CD4-positive, CD25-positive, alpha-beta regulatory T cell (primary cell): ENCODE data around the gene CFLAR. TPM values are rescaled to one million over a fixed set of nuclear protein-coding genes. Genes with fewer than 3 reads are reported as not detected.

ENCODE experiments used
- ATAC-seq, 2 donors: fragments of 150-1000 bp; cut with Tn5 transposase; one replicate each; pipeline ENCODE4 v1.10.0; 2021; ENCODE audit warnings: low read depth in 2 of 2, moderate number of reproducible peaks in 2 of 2, moderate library complexity in 1 of 2
- DNase-seq, 3 donors: peaks; one replicate each; pipeline versions ENCODE4 v3.0.0 to v3.0.0-alpha.2; 2012 to 2022; ENCODE audit warnings: mixed read lengths in 1 of 3
- H3K27ac ChIP-seq: one replicate; pipeline ENCODE4 v1.7.0; 2013; ENCODE audit warnings: mild to moderate bottlenecking, low read length; ENCODE audit not compliant: insufficient read depth, poor library complexity, severe bottlenecking
- H3K27me3 ChIP-seq: one replicate; pipeline ENCODE4 v1.7.0; 2013; ENCODE audit warnings: low read length; ENCODE audit not compliant: control insufficient read depth, insufficient read depth
- H3K36me3 ChIP-seq: one replicate; pipeline ENCODE4 v1.7.0; 2013; ENCODE audit warnings: mild to moderate bottlenecking, low read length, moderate library complexity; ENCODE audit not compliant: control insufficient read depth, insufficient read depth
- H3K4me1 ChIP-seq: 2 replicates; pipeline ENCODE4 v1.7.0; 2013; ENCODE audit warnings: mild to moderate bottlenecking, low read length; ENCODE audit not compliant: insufficient read depth, control insufficient read depth, poor library complexity, severe bottlenecking
- H3K4me3 ChIP-seq: one replicate; pipeline ENCODE4 v1.7.0; 2013; ENCODE audit warnings: low read depth, mild to moderate bottlenecking, low read length, moderate library complexity
- H3K9me3 ChIP-seq, 2 experiments: 1 replicate in 1 of 2; 2 replicates in 1 of 2; pipeline ENCODE4 v1.7.0; 2013; ENCODE audit warnings: low read length in 2 of 2, mild to moderate bottlenecking in 1 of 2, moderate library complexity in 1 of 2; ENCODE audit not compliant: control insufficient read depth in 2 of 2
- H3K27ac Mint-ChIP-seq, 3 donors: one replicate each; pipeline ENCODE4 v1.8.0; 2020 to 2022; ENCODE audit warnings: mild to moderate bottlenecking in 3 of 3, mixed read lengths in 3 of 3, moderate library complexity in 2 of 3
- H3K27me3 Mint-ChIP-seq: one replicate; pipeline ENCODE4 v1.8.0; 2022; ENCODE audit warnings: mild to moderate bottlenecking, mixed read lengths
- H3K36me3 Mint-ChIP-seq: one replicate; pipeline ENCODE4 v1.8.0; 2020; ENCODE audit warnings: mixed read lengths
- H3K4me1 Mint-ChIP-seq, 4 donors: one replicate each; pipeline ENCODE4 v1.8.0; 2020 to 2022; ENCODE audit warnings: mixed read lengths in 4 of 4, mild to moderate bottlenecking in 1 of 4
- H3K4me3 Mint-ChIP-seq, 4 donors: one replicate each; pipeline ENCODE4 v1.8.0; 2020 to 2022; ENCODE audit warnings: mild to moderate bottlenecking in 4 of 4, mixed read lengths in 4 of 4, moderate library complexity in 3 of 4
- H3K9me3 Mint-ChIP-seq, 7 donors: one replicate each; pipeline ENCODE4 v1.8.0; 2020 to 2022; ENCODE audit warnings: mixed read lengths in 7 of 7, mild to moderate bottlenecking in 3 of 7, moderate library complexity in 2 of 7
- polyA plus RNA-seq, 4 donors: library from polyadenylated mRNA; unstranded; fragments of 300-500 nt; fragmentation: Illumina TruSeq; gene quantifications; one replicate each; pipeline ENCODE4 v1.2.3, GENCODE V29; 2021
- total RNA-seq: library from RNA; stranded (reverse); gene quantifications from one replicate; pipeline ENCODE4 v1.2.3, GENCODE V29; 2022

The CFLAR gene
- total and polyA plus RNA-seq, 5 donors from 2014 or later = 118 to 306 (median 140) TPM

- Histone ChIP-seq H3K4me3 (no peak overlapping the region), H3K9me3 (no peaks in the 10 kb centered on the region), H3K36me3 (peaks cover 22% of the 10 kb centered on the region), H3K27ac (no peak overlapping the region), H3K27me3 (no peaks in the 10 kb centered on the region), H3K4me1 (no peaks in the 10 kb centered on the region)
- DNase-seq = no peak
- peaks cover 0 to 1% (median 0%) of the 10 kb centered on the region in 7 donors for H3K9me3 Mint-ChIP-seq
- peaks cover 20% of the 10 kb centered on the region for H3K36me3 Mint-ChIP-seq
- H3K27me3 Mint-ChIP-seq = no peaks in the 10 kb centered on the region
- H3K27ac Mint-ChIP-seq = peak overlapping the region in 1 of 3 donors; percentile 45
- H3K4me3 Mint-ChIP-seq = no peak overlapping the region
- peaks cover 0 to 35% (median 6%) of the 10 kb centered on the region in 4 donors for H3K4me1 Mint-ChIP-seq
- ATAC-seq = no peak
Observed at GRCh38 chr2:201216918-201217317, 101.0 kb downstream of the CFLAR start.

DNA sequence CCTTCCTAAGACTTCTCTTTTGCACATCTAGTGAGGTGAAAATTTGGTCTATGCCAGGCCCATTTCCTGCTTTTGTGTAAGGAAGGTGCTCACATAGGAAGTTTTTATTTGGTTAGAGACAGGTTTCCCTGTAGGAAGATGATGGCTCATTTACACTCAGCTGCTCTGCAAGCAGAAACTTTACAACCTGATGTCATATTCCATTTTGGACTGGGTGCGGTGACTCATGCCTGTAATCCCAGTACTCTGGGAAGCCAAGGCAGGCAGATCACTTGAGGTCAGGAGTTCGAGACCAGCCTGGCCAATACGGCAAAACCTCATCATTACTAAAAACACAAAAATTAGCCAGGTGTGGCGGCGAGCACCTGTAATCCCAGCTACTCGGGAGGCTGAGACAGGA, 102.8 kb downstream of the CFLAR start:
- H3K27me3 Mint-ChIP-seq = no peaks in the 10 kb centered on the region
- peaks cover 21% of the 10 kb centered on the region for H3K36me3 Mint-ChIP-seq
- H3K9me3 ChIP-seq = no peaks in the 10 kb centered on the region
- peaks cover 0 to 1% (median 0%) of the 10 kb centered on the region in 7 donors for H3K9me3 Mint-ChIP-seq
- H3K4me3 ChIP-seq = no peak overlapping the region
- H3K4me1 ChIP-seq = no peaks in the 10 kb centered on the region
- peaks cover 0 to 39% (median 8%) of the 10 kb centered on the region in 4 donors for H3K4me1 Mint-ChIP-seq
- H3K27me3 ChIP-seq = no peaks in the 10 kb centered on the region
- no peak overlapping the region for H3K4me3 Mint-ChIP-seq
- H3K36me3 ChIP-seq = peaks cover 22% of the 10 kb centered on the region
- ATAC-seq (no peak), DNase-seq (no peak)
- no peak overlapping the region for H3K27ac ChIP-seq
- H3K27ac Mint-ChIP-seq = no peak overlapping the region

- DNase-seq (no peak), ATAC-seq (no peak)
- Histone ChIP-seq H3K27ac (no peak overlapping the region), H3K4me1 (no peaks in the 10 kb centered on the region), H3K4me3 (no peak overlapping the region), H3K27me3 (no peaks in the 10 kb centered on the region), H3K9me3 (no peaks in the 10 kb centered on the region), H3K36me3 (peaks cover 22% of the 10 kb centered on the region)
- peaks cover 21% of the 10 kb centered on the region for H3K36me3 Mint-ChIP-seq
- H3K9me3 Mint-ChIP-seq = no peaks in the 10 kb centered on the region
- H3K4me3 Mint-ChIP-seq = peak overlapping the region in 1 of 4 donors; percentile 26
- no peaks in the 10 kb centered on the region for H3K27me3 Mint-ChIP-seq
- peak overlapping the region in 2 of 3 donors; percentile 72 to 77 for H3K27ac Mint-ChIP-seq
- peaks cover 0 to 40% (median 8%) of the 10 kb centered on the region in 4 donors for H3K4me1 Mint-ChIP-seq
Observed at GRCh38 chr2:201219328-201220096, 103.5 kb downstream of the CFLAR start.

DNA sequence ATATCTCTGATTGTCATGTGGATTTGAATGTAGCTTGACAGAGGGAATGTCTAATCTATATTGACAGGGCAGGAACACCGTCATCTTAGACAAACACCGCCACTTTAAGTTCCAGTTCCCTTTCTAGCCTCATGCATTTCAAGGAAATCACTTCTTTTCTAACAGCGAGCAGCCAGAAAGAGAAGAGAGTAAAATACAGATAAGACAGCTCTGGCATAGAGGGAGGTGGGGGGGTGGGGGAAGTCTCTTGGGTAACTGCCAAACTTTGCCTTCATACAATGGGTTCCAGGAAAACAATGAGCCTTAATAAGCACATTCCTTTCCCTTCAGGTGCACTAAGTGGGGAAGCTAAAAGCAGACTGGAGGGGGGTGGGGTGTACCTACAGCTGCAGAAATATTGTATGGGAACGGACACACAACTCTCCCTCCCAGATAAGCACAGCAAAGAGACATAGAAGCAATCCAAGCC, 104.2 kb downstream of the CFLAR start:
- H3K36me3 ChIP-seq = peaks cover 22% of the 10 kb centered on the region
- H3K27ac ChIP-seq = no peak overlapping the region
- Mint-ChIP-seq H3K4me1 (peaks cover 0 to 39% (median 8%) of the 10 kb centered on the region in 4 donors), H3K36me3 (peaks cover 21% of the 10 kb centered on the region), H3K27me3 (no peaks in the 10 kb centered on the region), H3K27ac (peak overlapping the region; percentile 57 to 77 (median 72)), H3K4me3 (peak overlapping the region in 1 of 4 donors; percentile 26), H3K9me3 (no peaks in the 10 kb centered on the region)
- peak in 1 of 3 donors; percentile 38 for DNase-seq
- no peaks in the 10 kb centered on the region for H3K4me1 ChIP-seq
- H3K4me3 ChIP-seq = no peak overlapping the region
- ATAC-seq = no peak
- no peaks in the 10 kb centered on the region for H3K9me3 ChIP-seq
- no peaks in the 10 kb centered on the region for H3K27me3 ChIP-seq

DNA sequence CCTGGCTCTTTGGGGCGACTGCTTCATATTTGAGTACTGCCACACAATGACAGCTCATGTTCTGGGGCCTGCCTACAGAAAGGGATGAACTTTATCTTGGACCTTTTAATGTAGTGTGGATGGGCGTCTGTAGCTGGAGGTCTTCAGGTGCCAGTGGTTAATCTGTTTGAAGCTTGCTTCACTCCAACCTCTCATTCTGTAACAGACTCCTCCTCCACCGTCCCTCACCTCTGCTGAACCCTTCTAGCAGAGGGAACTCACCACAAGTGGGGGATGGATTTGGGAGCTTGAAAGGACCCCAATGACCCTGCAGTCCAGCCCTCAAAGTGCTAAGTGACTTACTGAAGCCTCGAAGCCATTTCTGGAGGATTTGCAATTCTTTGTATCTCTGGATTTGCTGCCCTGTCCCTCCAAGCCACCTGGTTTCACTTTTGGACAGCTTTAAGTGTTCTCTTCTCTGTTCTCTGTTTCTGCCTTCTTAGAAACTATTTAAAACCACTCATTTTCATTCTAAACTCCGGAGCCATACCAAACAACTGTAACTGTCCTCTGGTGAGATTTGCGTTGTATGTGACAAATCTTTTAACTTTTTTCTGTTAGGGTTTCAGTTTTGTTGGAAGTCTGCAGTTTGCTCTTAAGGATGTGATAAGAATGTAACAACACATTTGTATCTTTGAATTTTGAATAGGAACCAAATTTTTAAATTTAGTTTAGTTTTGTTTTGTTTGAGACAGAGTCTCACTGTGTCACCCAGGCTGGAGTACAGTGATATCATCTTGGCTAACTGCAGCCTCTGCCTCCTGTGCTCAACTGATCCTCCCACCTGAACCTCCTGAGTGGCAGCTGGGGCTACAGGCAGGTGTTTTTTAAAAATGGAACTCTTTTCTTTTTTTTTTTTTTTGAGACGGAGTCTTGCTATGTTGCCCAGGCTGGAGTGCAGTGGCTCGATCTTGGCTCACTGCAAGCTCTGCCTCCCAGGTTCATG, 107.4 kb downstream of the CFLAR start:
- no peak overlapping the region for H3K27ac ChIP-seq
- H3K27ac Mint-ChIP-seq = peak overlapping the region; percentile 39 to 74 (median 62)

More for the DNA sequence above, 107.4 kb downstream of the CFLAR start:
- Histone ChIP-seq H3K4me1 (no peaks in the 10 kb centered on the region), H3K4me3 (no peak overlapping the region), H3K9me3 (no peaks in the 10 kb centered on the region), H3K27me3 (no peaks in the 10 kb centered on the region), H3K36me3 (peaks cover 9% of the 10 kb centered on the region)
- H3K27me3 Mint-ChIP-seq = no peaks in the 10 kb centered on the region
- H3K9me3 Mint-ChIP-seq = no peaks in the 10 kb centered on the region
- peaks cover 17% of the 10 kb centered on the region for H3K36me3 Mint-ChIP-seq
- H3K4me1 Mint-ChIP-seq = peaks cover 0 to 31% (median 10%) of the 10 kb centered on the region in 4 donors
- DNase-seq (peak in 1 of 3 donors; percentile 35), ATAC-seq (no peak)
- H3K4me3 Mint-ChIP-seq = no peak overlapping the region

Other genes with a start within 250 kb of the CFLAR start
- 29.1 TPM for gene PPIL3, start 227.1 kb upstream of the CFLAR start, total RNA-seq
- gene PPIL3, start 227.1 kb upstream of the CFLAR start, polyA plus RNA-seq = 10 to 100 TPM; 15.3 to 45.4 (median 34.6) TPM
- 9.9 TPM for gene NIF3L1, start 226.8 kb upstream of the CFLAR start, total RNA-seq
- gene NIF3L1, start 226.8 kb upstream of the CFLAR start, polyA plus RNA-seq = 10 to 100 TPM; 22.6 to 30.0 (median 24.3) TPM
- 32.7 TPM for gene ORC2, start 152.5 kb upstream of the CFLAR start, total RNA-seq
- gene ORC2, start 152.5 kb upstream of the CFLAR start, polyA plus RNA-seq = 10 to 100 TPM in 2 of 4 donors, 1 to 10 TPM in 2; 8.4 to 14.3 (median 11.9) TPM
- 42.8 TPM for gene HYCC2, start 44.5 kb upstream of the CFLAR start, total RNA-seq
- gene HYCC2, start 44.5 kb upstream of the CFLAR start, polyA plus RNA-seq = 10 to 100 TPM; 17.2 to 26.2 (median 21.6) TPM
- gene NDUFB3, start 44.2 kb upstream of the CFLAR start, total RNA-seq = 26.2 TPM
- gene NDUFB3, start 44.2 kb upstream of the CFLAR start, polyA plus RNA-seq = 100 to 1,000 TPM; 288 to 370 (median 322) TPM
- gene CASP10, start 67.0 kb downstream of the CFLAR start, total RNA-seq = 15.1 TPM
- gene CASP10, start 67.0 kb downstream of the CFLAR start, polyA plus RNA-seq = 1 to 10 TPM; 4.4 to 7.1 (median 5.6) TPM
- gene CASP8, start 144.4 kb downstream of the CFLAR start, total RNA-seq = 254 TPM
- gene CASP8, start 144.4 kb downstream of the CFLAR start, polyA plus RNA-seq = 100 to 1,000 TPM in 1 of 4 donors, 10 to 100 TPM in 3; 63.8 to 112 (median 94.1) TPM
- 7.0 TPM for gene FLACC1, start 241.2 kb downstream of the CFLAR start, total RNA-seq
- gene FLACC1, start 241.2 kb downstream of the CFLAR start, polyA plus RNA-seq = 1 to 10 TPM in 2 of 4 donors, under 1 TPM in 2; 0.23 to 2.5 (median 1.0) TPM